SK-N-SH (cell line): ENCODE measurements around the gene SAMD14.
A peak's percentile ranks its signal among the peaks of the same experiment; 100 is the strongest.

Experiments
- CTCF ChIP-seq: fragments of 200-600 bp; sonication (generic); IDR thresholded peaks from 2 replicates; pipeline ENCODE4 v1.6.1; 2017; ENCODE audit warnings: antibody characterized with exemption, mild to moderate bottlenecking, moderate library complexity
- NRF1 ChIP-seq: IDR thresholded peaks from 2 replicates; pipeline ENCODE4 v1.6.1; 2012; ENCODE audit warnings: low read depth, mild to moderate bottlenecking, low read length
- POLR2AphosphoS5 ChIP-seq: IDR thresholded peaks from 2 replicates; pipeline ENCODE4 v1.6.1; 2012; ENCODE audit warnings: low read depth, low read length
- TEAD4 ChIP-seq: IDR thresholded peaks from 2 replicates; pipeline ENCODE4 v1.4.0; 2012; ENCODE audit warnings: mild to moderate bottlenecking, borderline replicate concordance; ENCODE audit not compliant: insufficient read depth
- USF2 ChIP-seq: fragments of 150-350 bp; IDR thresholded peaks from 2 replicates; pipeline ENCODE4 v1.6.1; 2017; ENCODE audit warnings: antibody characterized with exemption, low read length, low read depth, borderline replicate concordance
- TF ChIP-seq, protein P1 (sequence below): IDR thresholded peaks from 2 replicates; pipeline ENCODE4 v1.4.0; 2012; ENCODE audit warnings: low read depth, borderline replicate concordance
- TF ChIP-seq, protein P2 (sequence below): IDR thresholded peaks from 2 replicates; pipeline ENCODE4 v1.4.0; 2012; ENCODE audit warnings: low read depth

DNA sequence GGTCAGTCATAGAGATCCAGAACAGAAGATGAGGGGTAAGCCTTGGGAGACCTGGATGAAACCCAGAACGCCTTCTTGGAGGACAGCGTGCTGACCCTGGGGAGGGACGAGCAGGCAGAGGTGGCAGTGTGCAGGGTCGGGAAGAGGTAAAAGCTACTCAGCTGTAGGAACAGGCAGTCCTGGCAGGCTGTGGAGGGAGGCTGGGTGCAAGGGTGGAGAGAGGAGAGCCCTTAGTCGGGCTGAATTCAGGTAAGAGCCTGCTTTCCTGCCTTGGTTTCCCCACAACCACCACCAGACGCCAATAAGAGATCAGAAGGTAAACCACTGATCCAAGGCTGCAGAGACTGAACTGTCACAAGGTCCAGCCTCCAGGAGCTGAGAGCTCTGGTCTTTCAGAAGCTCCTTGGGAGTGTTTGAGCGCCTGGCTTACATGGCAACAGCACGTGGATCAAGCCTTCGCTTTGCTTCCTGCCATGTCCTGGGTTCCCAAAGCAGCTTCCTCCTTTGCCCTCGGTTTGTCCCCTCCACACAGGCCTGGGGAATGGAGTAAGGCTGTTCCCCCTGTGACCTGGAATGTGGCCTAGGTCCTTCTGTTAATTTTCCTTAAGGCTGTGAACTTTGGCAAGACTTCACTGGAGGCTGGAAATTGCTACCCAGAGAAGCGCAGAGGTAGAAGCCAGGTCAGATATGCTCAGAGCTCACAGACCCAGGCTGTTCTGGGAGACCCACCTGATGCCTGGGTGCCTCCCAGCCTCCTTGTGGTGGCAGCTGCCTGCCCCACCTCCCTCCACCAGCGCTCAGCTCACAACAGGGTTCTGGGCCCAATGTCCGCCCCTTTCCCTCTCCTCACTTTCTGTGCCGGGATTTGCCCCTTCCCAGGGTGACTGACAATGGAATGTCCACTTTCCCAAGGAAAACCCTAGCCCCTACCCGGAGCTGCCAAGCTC, 38.7 kb downstream of the SAMD14 start:
- TF ChIP-seq CTCF (no peak), NRF1 (no peak), USF2 (no peak), TEAD4 (no peak), POLR2AphosphoS5 (peak; percentile 3; the same call in 1 of the 2 replicates)
- TF ChIP-seq, protein P1, sequence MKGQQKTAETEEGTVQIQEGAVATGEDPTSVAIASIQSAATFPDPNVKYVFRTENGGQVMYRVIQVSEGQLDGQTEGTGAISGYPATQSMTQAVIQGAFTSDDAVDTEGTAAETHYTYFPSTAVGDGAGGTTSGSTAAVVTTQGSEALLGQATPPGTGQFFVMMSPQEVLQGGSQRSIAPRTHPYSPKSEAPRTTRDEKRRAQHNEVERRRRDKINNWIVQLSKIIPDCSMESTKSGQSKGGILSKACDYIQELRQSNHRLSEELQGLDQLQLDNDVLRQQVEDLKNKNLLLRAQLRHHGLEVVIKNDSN: no peak
- TF ChIP-seq, protein P2, sequence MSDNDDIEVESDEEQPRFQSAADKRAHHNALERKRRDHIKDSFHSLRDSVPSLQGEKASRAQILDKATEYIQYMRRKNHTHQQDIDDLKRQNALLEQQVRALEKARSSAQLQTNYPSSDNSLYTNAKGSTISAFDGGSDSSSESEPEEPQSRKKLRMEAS: no peak
